ENCODE measurements around the gene P2RY12. TPM values are rescaled to one million over a fixed set of nuclear protein-coding genes. Genes with fewer than 3 reads are reported as not detected.

P2RY12 gene
- total and polyA plus RNA-seq, 10 of the 15 experiments (the other 5 are each of a cell fraction or from before 2014, with no cell fraction given) = 0.27 to 1.0 (median 0.66) TPM; not detected in 2

GRCh38 chr3:151425627-151426340, 41.2 kb upstream of the P2RY12 start:
- ChIA-PET RAD21 (ENCODE audit: unreplicated experiment) (no interaction called here), POLR2A (interaction anchor here (0.7 kb wide), 1 partner anchor 70 kb away, joined by 4 read pairs; no protein-coding TSS in a partner anchor), CTCF (interaction anchor here (0.6 to 2.1 kb wide), 10 partner anchors 11 to 1336 kb away, joined by 3 to 15 read pairs (median 4); no protein-coding TSS in a partner anchor), SMC1A (ENCODE audit: uncharacterized antibody, unreplicated experiment) (interaction anchor here (0.6 to 2.0 kb wide), 6 partner anchors 13 to 402 kb away, joined by 3 to 6 read pairs (median 3); no protein-coding TSS in a partner anchor)
- Histone ChIP-seq H3K27me3 (replicated peaks in 1 of 2; ENCODE audit: control insufficient read depth in 2 of 2, insufficient read depth in 2 of 2, low read length in 1 of 2) (no peaks in the 10 kb centered on the region), H3K36me3 (ENCODE audit: control insufficient read depth in 2 of 2, insufficient read depth in 2 of 2, low read length in 1 of 2) (no peaks in the 10 kb centered on the region), H2AFZ (ENCODE audit: control insufficient read depth, low read depth, low read length) (peak overlapping the region; percentile 16), H3K9ac (ENCODE audit: control insufficient read depth, insufficient read depth, low read length) (no peak overlapping the region), H3K4me1 (ENCODE audit: control insufficient read depth, insufficient read depth, low read length) (no peaks in the 10 kb centered on the region; the same call in 1 of the 2 replicates), H3K9me3 (replicated peaks; ENCODE audit: control insufficient read depth, insufficient read depth, low read length) (no peaks in the 10 kb centered on the region), H3K27ac (ENCODE audit: control insufficient read depth, insufficient read depth) (no peak overlapping the region), H3K4me3 (no peak overlapping the region), H3K79me2 (ENCODE audit: control insufficient read depth, insufficient read depth, low read length) (no peaks in the 10 kb centered on the region), H3K4me2 (ENCODE audit: control insufficient read depth, insufficient read depth) (no peak overlapping the region; the same call in 1 of the 2 replicates), H4K20me1 (ENCODE audit: control insufficient read depth, insufficient read depth) (no peaks in the 10 kb centered on the region)
- intact Hi-C loops (cut with micrococcal nuclease; ENCODE audit: unreplicated experiment) (loop anchor here (2.0 kb wide), 1 partner anchor 47 kb away; no protein-coding TSS in a partner anchor), in situ Hi-C loops (cut with MboI) (no loop called here)
- no TSS peak for BruUV-seq (replicated peaks)
- DNase-seq (ENCODE audit: low read depth, low spot score) (no peak), ATAC-seq (peak; percentile 61), FAIRE-seq (no peak)
- WGBS (ENCODE audit: insufficient coverage, insufficient replicate concordance, low lambda C conversion rate, missing lambda C conversion rate) = 20% methylated on average over 4 of the region's 4 CpGs
- TF ChIP-seq RAD21 (IDR thresholded peaks at IDR 0.05; ENCODE audit: insufficient read depth, low read depth, low read length) = 0 out of 2 replicates have a peak, but pooled peaks have one; percentile 18
- TF ChIP-seq ZBTB4 (CRISPR knock-in tag; IDR thresholded peaks at IDR 0.05) = no peak
- TF ChIP-seq IKZF2 (IDR thresholded peaks at IDR 0.05) = no peak
- no peak for TF ChIP-seq PAX5 (IDR thresholded peaks at IDR 0.05; ENCODE audit: borderline replicate concordance, low read depth, low read length)
- TF ChIP-seq SMAD5 (IDR thresholded peaks at IDR 0.05; ENCODE audit: low read depth) = no peak
- no peak for TF ChIP-seq KAT2A (conservative IDR thresholded peaks at IDR 0.05; ENCODE audit: control insufficient read depth, low read depth, low read length)
- peak in 1 of 3 experiments; percentile 32; a peak in 3 of 6 replicates for TF ChIP-seq CTCF (IDR thresholded peaks at IDR 0.05 in 2 of 3, conservative IDR thresholded peaks at IDR 0.05 in 1 of 3; ENCODE audit: control insufficient read depth in 2 of 3, extremely low read depth in 1 of 3, insufficient read depth in 1 of 3, low read depth in 3 of 3, low read length in 3 of 3)
- TF ChIP-seq MTA2 (IDR thresholded peaks at IDR 0.05; ENCODE audit: low read depth) = no peak
- TF ChIP-seq ATF3 (IDR thresholded peaks at IDR 0.05; ENCODE audit: borderline replicate concordance, extremely low read depth, low read depth, low read length) = no peak
- TF ChIP-seq SREBF2 (IDR thresholded peaks at IDR 0.05; ENCODE audit: low read length) = no peak
- TF ChIP-seq KLF5 (IDR thresholded peaks at IDR 0.05; ENCODE audit: partially characterized antibody) = no peak
- no peak for TF ChIP-seq TCF12 (IDR thresholded peaks at IDR 0.05; ENCODE audit: low read depth, low read length)
- no peak for TF ChIP-seq FOXM1 (IDR thresholded peaks at IDR 0.05; ENCODE audit: low read depth, low read length)
- TF ChIP-seq CBX3 (IDR thresholded peaks at IDR 0.05; ENCODE audit: borderline replicate concordance, low read depth) = no peak
- no peak for TF ChIP-seq E2F8 (IDR thresholded peaks at IDR 0.05; ENCODE audit: low read depth, partially characterized antibody)
